ENCODE measurements around the gene SLC8B1. TPM values are rescaled to one million over a fixed set of nuclear protein-coding genes. Genes with fewer than 3 reads are reported as not detected.

SLC8B1 gene
- total and polyA plus RNA-seq, 9 donors = 36.9 to 117 (median 76.2) TPM

GRCh38 chr12:113365639-113366395 lies 30.9 kb upstream of the SLC8B1 start:
- intact Hi-C loops (cut with DNase I) = loop anchor here in 1 of 4 donors (10.0 kb wide), 1 partner anchor 171 kb away; no protein-coding TSS in a partner anchor
- H3K27me3 ChIP-seq = no peaks in the 10 kb centered on the region
- no peak for DNase-seq
- no peaks in the 10 kb centered on the region for H3K36me3 ChIP-seq
- 40 to 61% (median 42%) methylated on average over 7 of the region's 7 CpGs for WGBS, 3 donors
- no peak overlapping the region for H3K4me3 ChIP-seq
- H3K9me3 ChIP-seq = no peaks in the 10 kb centered on the region
- peaks cover 5% of the 10 kb centered on the region for H3K4me1 ChIP-seq (ENCODE audit: insufficient read depth)
- H3K27ac ChIP-seq = no peak overlapping the region
- TF ChIP-seq EP300 (IDR thresholded peaks at IDR 0.05) = no peak
- TF ChIP-seq POLR2A (IDR thresholded peaks at IDR 0.05) = no peak
- TF ChIP-seq CTCF (IDR thresholded peaks at IDR 0.05) = no peak

DNA sequence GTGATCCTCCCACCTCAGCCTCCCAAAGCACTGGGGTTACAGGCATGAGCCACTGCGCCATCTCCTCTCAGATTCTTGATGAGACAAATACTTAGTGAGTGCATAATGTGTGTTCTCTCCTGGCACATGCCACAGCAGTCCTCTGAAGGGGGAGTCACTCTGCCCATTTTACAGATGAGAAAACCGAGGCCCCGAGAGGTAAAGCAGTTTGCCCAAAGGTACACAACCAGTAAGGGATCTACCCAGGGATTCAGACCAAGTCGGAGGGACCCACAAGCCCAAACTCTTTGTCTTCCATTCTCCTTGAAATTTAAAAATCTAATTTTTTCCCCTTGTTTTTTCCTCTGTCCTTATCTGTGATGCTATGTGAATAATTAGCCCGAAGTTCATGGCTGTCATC lies 29.8 kb upstream of the SLC8B1 start:
- H3K27ac ChIP-seq = no peak overlapping the region
- H3K27me3 ChIP-seq = no peaks in the 10 kb centered on the region
- intact Hi-C loops (cut with DNase I) = loop anchor here in 1 of 4 donors (10.0 kb wide), 1 partner anchor 170 kb away; no protein-coding TSS in a partner anchor
- WGBS, 3 donors = 84 to 90% (median 88%) methylated on average over 5 of the region's 5 CpGs
- H3K4me1 ChIP-seq (ENCODE audit: insufficient read depth) = peaks cover 8% of the 10 kb centered on the region
- DNase-seq = no peak
- no peaks in the 10 kb centered on the region for H3K36me3 ChIP-seq
- H3K4me3 ChIP-seq = no peak overlapping the region
- H3K9me3 ChIP-seq = no peaks in the 10 kb centered on the region
- TF ChIP-seq EP300 (IDR thresholded peaks at IDR 0.05) (no peak), CTCF (IDR thresholded peaks at IDR 0.05) (no peak), POLR2A (IDR thresholded peaks at IDR 0.05) (no peak)

DNA sequence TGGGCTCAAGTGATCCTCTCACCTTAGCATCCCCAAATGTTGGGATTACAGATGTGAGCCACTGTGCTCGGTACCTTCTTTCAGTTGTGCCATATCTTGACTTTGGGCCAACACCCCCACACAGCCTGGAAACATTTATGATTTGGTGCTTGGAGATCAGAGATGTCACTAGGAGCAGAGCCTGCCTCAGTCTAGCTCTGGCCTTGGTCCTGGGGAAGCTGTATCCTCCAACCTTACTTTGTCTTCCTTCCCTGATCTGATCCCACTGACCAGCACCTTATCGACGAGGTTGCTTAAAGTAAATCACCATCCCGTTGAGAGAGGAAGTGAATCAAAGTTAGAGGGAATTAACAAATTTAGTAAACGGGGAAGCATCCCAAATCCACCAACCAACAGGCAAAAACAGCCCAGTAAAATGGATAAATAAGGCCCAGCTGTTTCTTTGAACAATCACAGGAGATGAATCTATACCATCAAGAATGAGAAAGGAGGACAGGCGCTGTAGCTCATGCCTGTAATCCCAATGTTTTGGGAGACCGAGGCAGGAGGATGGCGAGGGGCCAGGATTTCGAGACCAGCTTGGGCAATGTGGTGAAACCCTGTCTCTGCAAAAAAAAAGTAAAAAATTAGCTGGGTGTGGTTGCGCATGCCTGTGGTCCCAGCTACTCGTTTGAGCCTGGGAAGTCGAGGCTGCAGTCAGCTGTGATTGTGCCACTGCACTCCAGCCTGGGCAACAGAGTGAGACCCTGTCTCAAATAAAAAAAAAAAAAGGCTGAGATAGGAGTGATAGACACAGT lies 26.9 kb upstream of the SLC8B1 start:
- Histone ChIP-seq H3K27ac (no peak overlapping the region), H3K4me1 (ENCODE audit: insufficient read depth) (peaks cover 14% of the 10 kb centered on the region), H3K9me3 (no peaks in the 10 kb centered on the region), H3K36me3 (no peaks in the 10 kb centered on the region), H3K27me3 (no peaks in the 10 kb centered on the region), H3K4me3 (no peak overlapping the region)
- TF ChIP-seq POLR2A (IDR thresholded peaks at IDR 0.05) (no peak), EP300 (IDR thresholded peaks at IDR 0.05) (no peak), CTCF (IDR thresholded peaks at IDR 0.05) (no peak)
- WGBS, 3 donors = 56 to 64% (median 61%) methylated on average over 12 of the region's 12 CpGs
- intact Hi-C loops (cut with DNase I) = loop anchor here in 1 of 4 donors (10.0 kb wide), 1 partner anchor 167 kb away; no protein-coding TSS in a partner anchor
- DNase-seq = peak in 2 of 5 donors; percentile 25 to 41

DNA sequence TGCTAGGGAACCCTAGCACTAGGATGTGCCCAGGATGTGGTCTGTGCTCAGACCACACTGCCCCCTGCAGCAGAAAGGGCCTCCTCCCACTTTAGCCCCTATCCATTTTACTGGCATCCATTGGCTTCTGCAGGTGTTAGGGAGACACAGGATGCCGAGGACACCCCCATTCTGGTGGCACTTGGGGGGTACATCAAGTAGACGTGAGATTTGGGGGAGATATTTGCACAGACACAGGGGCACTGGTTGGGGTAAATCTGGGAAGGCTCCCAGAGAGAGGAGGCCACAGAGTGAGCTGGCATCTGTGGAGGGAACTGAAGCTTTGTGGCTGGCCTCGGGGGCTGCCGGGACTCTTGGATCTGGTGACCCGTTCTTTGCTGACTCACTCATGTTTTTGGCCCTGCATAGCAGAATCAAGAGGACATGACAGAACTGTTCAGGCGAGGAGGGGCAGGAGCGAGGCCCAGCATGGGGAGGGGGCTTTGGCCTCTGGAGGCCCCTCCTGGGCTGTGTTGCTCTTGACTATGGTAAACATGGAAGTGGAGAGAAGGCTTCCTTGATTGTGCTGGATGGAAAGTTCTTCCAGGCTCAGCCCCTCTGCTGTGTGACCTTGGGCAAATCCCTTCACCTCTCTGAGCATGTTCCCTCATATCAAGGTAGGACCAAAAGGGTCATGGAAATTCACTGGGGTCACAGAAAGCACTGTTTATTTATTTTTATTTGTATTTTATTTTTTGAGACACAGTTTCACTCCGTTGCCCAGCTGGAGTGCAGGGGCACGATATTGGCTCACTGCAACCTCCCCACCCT lies 25.2 kb upstream of the SLC8B1 start:
- TF ChIP-seq CTCF (IDR thresholded peaks at IDR 0.05) (no peak), EP300 (IDR thresholded peaks at IDR 0.05) (no peak), POLR2A (IDR thresholded peaks at IDR 0.05) (no peak)
- Histone ChIP-seq H3K4me3 (peak overlapping the region; percentile 82), H3K4me1 (ENCODE audit: insufficient read depth) (peaks cover 13% of the 10 kb centered on the region), H3K9me3 (no peaks in the 10 kb centered on the region), H3K27ac (peak overlapping the region; percentile 36 to 84), H3K27me3 (no peaks in the 10 kb centered on the region), H3K36me3 (no peaks in the 10 kb centered on the region)
- WGBS, 3 donors = 47 to 53% (median 50%) methylated on average over 9 of the region's 9 CpGs
- intact Hi-C loops (cut with DNase I) = loop anchor here in 3 of 4 donors (5.0 to 10.0 kb wide), 3 partner anchors 163 to 173 kb away; partner anchors contain the start of genes DDX54 (in 1 of the 3) and RITA1 (in 1 of the 3)
- peak in 2 of 5 donors; percentile 30 to 34 for DNase-seq
